GM21737 (cell line): ENCODE data around the gene SEC24C.
"Not testable (repeated sequence)": the region's sequence is repeated elsewhere in the genome, so short reads cannot be mapped to it uniquely, and the experiment has no call there.

Source experiments
- ATAC-seq: cut with Tn5 transposase; IDR thresholded peaks from one replicate; pipeline ENCODE4 v1.9.1; 2021; ENCODE audit warnings: mild to moderate bottlenecking, moderate library complexity; ENCODE audit not compliant: unreplicated experiment

Gene SEC24C

GRCh38 chr10:73730153-73730906 lies 13.8 kb upstream of the SEC24C start:
- peak; percentile 70 for ATAC-seq

- no peak for ATAC-seq
Measured at GRCh38 chr10:73731588-73732375, 12.4 kb upstream of the SEC24C start.

DNA sequence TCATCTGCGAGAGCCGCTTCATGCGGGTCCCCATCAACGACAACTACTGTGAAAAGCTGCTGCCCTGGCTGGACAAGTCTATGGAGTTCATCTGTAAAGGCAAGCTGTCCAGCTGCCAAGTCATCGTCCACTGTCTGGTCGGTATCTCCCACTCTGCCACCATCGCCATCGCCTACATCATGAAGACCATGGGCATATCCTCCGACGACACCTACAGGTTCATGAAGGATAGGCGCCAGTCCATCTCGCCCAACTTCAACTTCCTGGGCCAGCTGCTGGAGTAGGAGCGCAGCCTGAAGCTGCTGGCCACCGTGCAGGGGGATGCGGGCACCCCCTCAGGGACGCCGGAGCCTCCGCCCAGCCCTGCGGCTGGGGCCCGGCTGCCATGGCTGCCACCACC lies 11.7 kb upstream of the SEC24C start:
- no peak for ATAC-seq

DNA sequence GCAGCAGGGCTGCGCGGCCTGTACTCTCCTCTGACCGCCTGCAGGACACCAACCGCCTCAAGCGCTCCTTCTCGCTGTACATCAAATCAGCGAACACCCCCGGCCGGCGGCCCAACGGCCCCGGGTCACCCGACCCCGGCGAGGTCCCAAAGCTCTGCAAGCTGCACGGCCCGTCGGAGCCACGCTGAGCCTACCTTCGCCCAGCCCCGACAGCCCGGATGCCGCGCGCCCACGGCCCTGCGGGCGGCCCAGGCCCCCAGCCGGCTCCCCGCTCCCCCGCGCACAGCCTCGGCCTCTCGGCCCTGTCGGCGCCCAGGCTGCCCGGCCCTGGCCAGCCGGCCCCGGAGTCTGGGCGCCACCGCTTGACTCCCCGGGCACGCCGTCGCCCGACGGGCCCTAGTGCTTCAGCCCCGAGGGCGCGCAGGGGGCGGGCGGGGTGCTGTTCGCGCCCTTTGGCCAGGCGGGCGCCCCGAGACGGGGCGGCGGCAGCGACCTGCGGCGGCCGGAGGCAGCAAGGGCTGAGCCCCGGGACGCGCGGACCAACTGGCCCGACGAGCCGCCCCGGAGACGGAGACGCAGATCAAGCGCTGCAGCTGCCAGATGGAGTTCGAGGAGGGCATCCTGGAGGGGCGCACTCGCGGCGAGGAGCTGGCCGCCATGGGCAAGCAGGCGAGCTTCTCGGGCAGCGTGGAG lies 11.1 kb upstream of the SEC24C start:
- ATAC-seq, result no peak

GRCh38 chr10:73734028-73734720 lies 10.0 kb upstream of the SEC24C start:
- no peak for ATAC-seq

DNA sequence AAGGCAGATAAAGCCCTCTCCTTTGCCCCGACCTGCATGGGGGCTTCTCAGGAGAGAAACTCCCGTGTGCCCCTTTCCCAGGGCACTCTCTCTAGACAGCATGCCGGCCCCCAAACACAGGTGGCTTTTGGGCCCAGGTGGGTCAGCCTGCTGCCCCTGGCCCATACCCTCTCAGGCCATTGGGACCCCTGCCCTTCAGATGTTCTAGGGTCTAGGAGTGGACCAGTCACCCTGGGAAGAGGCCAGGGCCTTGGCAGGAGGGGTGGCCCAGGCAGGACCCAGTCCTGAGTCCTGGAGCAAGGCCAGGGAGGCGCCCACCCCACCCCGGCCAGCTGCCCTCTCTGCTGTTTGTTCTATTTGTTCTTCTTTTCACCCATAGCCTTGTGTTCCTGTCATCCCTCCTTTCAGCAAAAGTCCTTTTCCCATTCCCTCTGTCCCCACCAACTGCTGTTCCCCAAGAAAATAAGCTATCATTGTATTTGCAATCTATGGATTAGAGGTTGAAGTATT lies 9.3 kb upstream of the SEC24C start:
- ATAC-seq, result no peak

DNA sequence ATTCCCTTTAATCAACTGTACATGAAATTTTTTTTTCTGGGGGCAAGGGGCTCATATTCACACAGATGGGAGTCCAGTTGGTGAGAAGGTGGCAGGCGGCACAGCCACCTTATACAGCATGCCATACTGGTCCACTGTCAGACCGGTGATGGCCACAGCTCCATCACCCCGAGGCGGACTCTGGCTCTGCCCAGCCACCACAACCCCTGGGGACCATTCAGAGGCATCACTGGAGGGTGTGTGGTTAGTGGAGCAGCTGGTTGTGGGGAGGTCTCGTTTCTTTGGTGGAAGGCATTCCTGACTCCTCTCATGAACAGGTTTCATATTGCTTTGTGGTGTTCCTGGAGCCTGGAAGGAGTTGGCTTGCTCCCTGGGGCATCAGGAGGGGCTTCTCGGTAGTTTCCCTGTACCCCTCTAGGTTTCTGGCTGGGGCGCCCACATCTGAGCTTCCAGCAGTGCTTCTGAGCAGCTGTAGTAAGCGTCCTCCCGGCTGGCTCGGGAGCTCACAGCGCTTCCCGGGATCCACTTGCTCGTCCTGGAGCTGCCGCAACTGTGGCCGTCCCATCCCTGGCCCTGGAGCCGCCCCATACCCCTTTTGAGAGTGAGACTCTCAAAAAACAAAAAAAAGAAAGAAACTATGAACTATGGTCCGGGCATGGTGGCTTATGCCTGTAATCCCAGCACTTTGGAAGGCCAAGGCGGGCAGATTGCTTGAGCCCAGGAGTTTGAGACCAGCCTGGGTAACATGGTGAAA lies 3.5 kb upstream of the SEC24C start:
- not testable (repeated sequence) for ATAC-seq

DNA sequence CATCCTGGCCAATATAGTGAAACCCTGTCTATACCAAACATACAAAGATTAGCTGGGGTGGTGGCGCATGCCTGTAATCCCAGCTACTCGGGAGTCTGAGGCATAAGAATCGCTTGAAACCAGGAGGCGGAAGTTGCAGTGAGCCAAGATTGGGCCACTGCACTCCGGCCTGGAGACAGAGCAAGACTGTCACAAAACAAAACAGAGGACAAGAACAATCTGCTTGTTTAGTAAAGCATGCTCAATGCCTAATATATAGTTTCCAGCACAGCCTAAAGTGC lies 1.8 kb upstream of the SEC24C start:
- no peak for ATAC-seq

DNA sequence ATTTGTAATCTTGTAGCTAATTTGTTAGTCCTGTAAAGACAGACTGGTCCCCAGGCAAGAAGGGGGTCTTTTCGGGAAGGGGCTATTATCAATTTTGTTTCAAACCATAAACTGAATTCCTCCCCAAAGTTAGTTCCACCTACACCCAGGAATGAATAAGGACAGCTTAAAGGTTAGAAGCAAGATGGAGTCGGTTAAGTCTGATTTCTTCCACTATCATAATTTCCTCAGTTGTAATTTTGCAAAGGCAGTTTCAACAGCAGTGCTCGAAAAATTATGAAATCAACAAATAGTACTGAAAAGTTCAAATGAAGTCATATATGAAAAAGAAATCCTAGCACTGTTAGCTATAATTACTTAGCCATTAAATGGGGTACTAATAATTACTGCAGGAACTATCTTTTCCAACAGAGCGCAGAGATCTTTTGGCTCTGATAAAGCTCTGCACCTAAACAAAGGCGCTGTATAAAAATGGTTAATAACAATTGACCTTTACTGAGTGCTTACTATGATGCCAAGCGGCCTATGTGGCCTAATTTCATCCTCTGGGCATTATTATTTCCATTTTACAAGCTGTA lies 756 bp upstream of the SEC24C start:
- no peak for ATAC-seq

- peak; percentile 31 for ATAC-seq
Measured at GRCh38 chr10:73744664-73744975, 448 bp downstream of the SEC24C start.

- no peak for ATAC-seq
Measured at GRCh38 chr10:73746721-73747120, 2.5 kb downstream of the SEC24C start.

GRCh38 chr10:73750819-73751218 lies 6.6 kb downstream of the SEC24C start:
- ATAC-seq, result no peak

- no peak for ATAC-seq
Measured at GRCh38 chr10:73756183-73756582, 12.0 kb downstream of the SEC24C start.

- no peak for ATAC-seq
Measured at GRCh38 chr10:73758704-73759511, 14.7 kb downstream of the SEC24C start.

DNA sequence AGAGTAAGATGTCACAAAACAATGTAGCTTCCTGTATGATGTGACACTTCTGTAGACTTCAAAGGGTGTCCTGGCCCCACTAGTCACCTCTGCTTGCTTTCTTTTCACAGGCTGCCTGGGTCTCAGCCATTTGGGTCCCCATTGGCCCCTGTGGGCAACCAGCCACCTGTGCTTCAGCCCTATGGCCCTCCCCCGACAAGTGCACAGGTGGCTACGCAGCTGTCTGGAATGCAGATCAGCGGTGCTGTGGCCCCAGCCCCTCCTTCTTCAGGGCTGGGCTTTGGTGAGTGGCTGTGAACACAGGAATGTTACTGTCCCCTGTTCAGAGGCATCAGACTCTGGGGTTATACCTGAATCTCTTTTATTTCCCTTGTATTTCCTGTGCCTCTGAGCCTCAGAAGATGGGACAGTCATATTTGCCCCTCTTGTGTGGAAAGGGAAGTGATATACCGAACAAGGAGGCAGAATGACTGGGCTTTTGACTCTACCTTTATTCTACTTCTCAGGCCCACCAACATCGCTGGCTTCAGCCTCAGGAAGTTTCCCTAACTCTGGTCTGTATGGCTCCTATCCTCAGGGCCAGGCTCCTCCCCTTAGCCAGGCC lies 15.4 kb downstream of the SEC24C start:
- ATAC-seq, result no peak

DNA sequence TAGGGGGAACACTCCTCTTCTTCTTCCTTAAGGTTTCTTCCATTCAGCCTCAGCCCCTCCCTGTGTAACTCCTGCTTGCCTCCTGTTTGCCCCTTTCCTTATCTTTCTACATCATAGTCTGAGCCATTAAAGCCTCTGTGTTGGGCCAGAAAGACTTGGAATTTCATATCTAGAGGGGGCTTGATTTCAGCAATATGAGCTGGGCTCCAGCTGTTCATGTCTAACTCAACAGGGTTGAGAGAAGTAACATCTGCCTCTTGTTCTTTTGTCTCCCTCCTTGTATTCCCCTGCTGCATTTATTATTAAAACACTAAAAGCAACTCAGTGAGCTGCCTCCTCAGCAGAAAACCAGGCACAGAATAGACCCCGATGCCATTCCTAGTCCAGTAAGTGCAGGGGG lies 17.6 kb downstream of the SEC24C start:
- no peak for ATAC-seq

DNA sequence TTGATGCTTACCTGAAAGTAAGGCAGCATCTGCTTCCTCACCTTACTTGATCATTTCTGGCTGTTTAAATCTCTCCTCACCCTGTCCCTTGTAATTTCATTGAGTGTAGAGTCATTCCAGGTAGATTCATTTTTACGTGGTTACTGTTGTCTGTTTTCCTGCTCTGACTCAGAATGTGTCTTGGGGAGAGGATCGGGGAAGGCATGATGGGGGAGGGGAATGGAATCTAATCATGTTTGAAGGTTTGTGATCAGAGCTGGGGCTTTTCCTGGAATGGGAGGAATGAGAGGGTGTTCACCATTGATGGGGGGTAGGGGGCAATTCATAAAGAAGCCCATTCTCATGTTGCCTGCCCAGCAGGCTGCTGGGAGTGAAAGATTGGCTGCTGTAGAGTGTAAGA lies 18.7 kb downstream of the SEC24C start:
- ATAC-seq, result no peak

- ATAC-seq, result no peak
Measured at GRCh38 chr10:73763343-73763742, 19.2 kb downstream of the SEC24C start.

DNA sequence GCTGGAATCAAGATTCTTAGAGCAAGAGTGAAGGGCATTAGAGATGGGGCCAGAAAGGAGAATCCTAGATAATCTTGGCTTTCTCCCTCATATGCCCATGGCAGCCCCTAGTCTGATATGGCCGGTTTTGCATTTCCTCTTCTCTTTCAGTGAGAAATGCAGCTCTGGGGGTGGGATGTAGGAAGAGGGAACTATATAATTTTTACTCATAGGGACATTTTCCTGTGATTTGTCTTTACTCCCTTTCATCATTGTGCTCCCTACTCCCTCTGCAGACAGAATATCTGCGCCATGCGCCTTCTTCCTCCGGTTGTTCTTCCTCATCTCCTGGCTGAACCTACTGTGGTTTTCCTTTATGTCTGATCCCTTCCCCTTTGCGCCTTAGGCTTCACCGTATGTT lies 20.9 kb downstream of the SEC24C start:
- ATAC-seq, result no peak
